B cell (primary cell): ENCODE measurements around the gene GAREM2. TPM values are rescaled to one million over a fixed set of nuclear protein-coding genes. Genes with fewer than 3 reads are reported as not detected.

Experiments
- ATAC-seq: fragments of 200-7000 bp; cut with Tn5 transposase; one replicate; pipeline ENCODE4 v1.10.0; 2021; ENCODE audit warnings: low read depth, mild to moderate bottlenecking, moderate number of reproducible peaks, moderate library complexity
- CTCF ChIA-PET: fragments of 350-600 bp; sonication (Branson Sonifier 250); formaldehyde crosslinking; loops from one replicate; lab custom pipeline; 2021; ENCODE audit warnings: antibody characterized with exemption, inconsistent platforms; lab: Charles Lee
- POLR2A ChIA-PET: fragments of 350-600 bp; sonication (Branson Sonifier 250); formaldehyde crosslinking; loops from one replicate; lab custom pipeline; 2021; ENCODE audit warnings: antibody characterized with exemption; lab: Charles Lee
- DNase-seq: peaks from one replicate; pipeline ENCODE4 v3.0.0; 2013
- H2AFZ ChIP-seq: 2 replicates; pipeline ENCODE4 v1.6.1; 2012; ENCODE audit warnings: mild to moderate bottlenecking, low read depth, low read length; ENCODE audit not compliant: insufficient read depth, poor library complexity, severe bottlenecking
- H3K27ac ChIP-seq, 2 donors: 1 replicate in 1 of 2; 2 replicates in 1 of 2; pipeline ENCODE4 v1.5.1; 2012 to 2013; ENCODE audit warnings: low read length in 2 of 2, mild to moderate bottlenecking in 2 of 2, moderate library complexity in 1 of 2
- H3K27me3 ChIP-seq, 4 experiments: fragments of 200-600 bp in 1 of 4; sonication (generic) in 1 of 4; replicated peaks in 1 of 4; 1 replicate in 2 of 4; 2 replicates in 2 of 4; pipeline versions ENCODE4 v1.6.1 to v1.7.0; 2013 to 2016; ENCODE audit warnings: low read length in 3 of 4, mild to moderate bottlenecking in 2 of 4, mixed read lengths in 1 of 4, moderate library complexity in 1 of 4; ENCODE audit not compliant: insufficient read depth in 4 of 4, control insufficient read depth in 3 of 4; ENCODE audit errors: control extremely low read depth in 1 of 4
- H3K36me3 ChIP-seq, 2 experiments: replicated peaks in 1 of 2; 1 replicate in 1 of 2; 2 replicates in 1 of 2; pipeline versions ENCODE4 v1.6.1 to v1.7.1; 2013; ENCODE audit warnings: low read length in 1 of 2; ENCODE audit not compliant: insufficient read depth in 2 of 2, control insufficient read depth in 1 of 2; ENCODE audit errors: control extremely low read depth in 1 of 2, extremely low read depth in 1 of 2
- H3K4me1 ChIP-seq, 2 donors: fragments of 200-600 bp in 1 of 2; sonication (generic) in 1 of 2; 1 replicate in 1 of 2; 2 replicates in 1 of 2; pipeline versions ENCODE4 v1.5.1 to v1.6.1; 2013 to 2017; ENCODE audit warnings: low read length in 2 of 2; ENCODE audit not compliant: control insufficient read depth in 2 of 2, insufficient read depth in 2 of 2
- H3K4me2 ChIP-seq: replicated peaks from 2 replicates; pipeline ENCODE3; 2012; ENCODE audit warnings: mild to moderate bottlenecking, low read depth, low read length; ENCODE audit not compliant: poor library complexity, severe bottlenecking
- H3K4me3 ChIP-seq, 5 experiments: fragments of 200-600 bp in 1 of 5; sonication (generic) in 1 of 5; 1 replicate in 3 of 5; 2 replicates in 2 of 5; pipeline versions ENCODE4 v1.5.1 to v1.7.0; 2011 to 2016; ENCODE audit warnings: low read length in 4 of 5, mild to moderate bottlenecking in 4 of 5, low read depth in 2 of 5, control low read depth in 1 of 5, moderate library complexity in 1 of 5; ENCODE audit not compliant: insufficient read depth in 1 of 5; ENCODE audit errors: control extremely low read depth in 1 of 5, extremely low read depth in 1 of 5
- H3K79me2 ChIP-seq: fragments of 200-600 bp; sonication (generic); one replicate; pipeline ENCODE4 v1.6.0; 2016; ENCODE audit warnings: low read length; ENCODE audit not compliant: control insufficient read depth, insufficient read depth
- H3K9ac ChIP-seq: fragments of 200-600 bp; sonication (generic); 2 replicates; pipeline ENCODE4 v1.6.1; 2017; ENCODE audit warnings: mild to moderate bottlenecking, low read length, moderate library complexity
- H3K9me3 ChIP-seq, 3 donors: one replicate each; pipeline versions ENCODE4 v1.6.1 to v1.7.1; 2013; ENCODE audit warnings: low read length in 2 of 3; ENCODE audit not compliant: control insufficient read depth in 2 of 3, insufficient read depth in 1 of 3; ENCODE audit errors: control extremely low read depth in 1 of 3
- H4K20me1 ChIP-seq: 2 replicates; pipeline ENCODE4 v1.6.0; 2012; ENCODE audit warnings: mild to moderate bottlenecking, low read length; ENCODE audit not compliant: insufficient read depth, control insufficient read depth, poor library complexity, severe bottlenecking
- H3K27ac Mint-ChIP-seq: one replicate; pipeline ENCODE4 v1.8.0; 2021; ENCODE audit warnings: mixed read lengths
- H3K27me3 Mint-ChIP-seq: one replicate; pipeline ENCODE4 v1.8.0; 2021; ENCODE audit warnings: mixed read lengths
- H3K4me1 Mint-ChIP-seq: one replicate; pipeline ENCODE4 v1.8.0; 2021; ENCODE audit warnings: mixed read lengths
- H3K4me3 Mint-ChIP-seq: one replicate; pipeline ENCODE4 v1.8.0; 2021; ENCODE audit warnings: mixed read lengths
- H3K9me3 Mint-ChIP-seq: one replicate; pipeline ENCODE4 v1.8.0; 2022; ENCODE audit warnings: mixed read lengths; ENCODE audit not compliant: insufficient read depth
- EZH2 ChIP-seq: IDR thresholded peaks from 2 replicates; pipeline ENCODE4 v1.6.1; 2012; ENCODE audit warnings: borderline replicate concordance, low read depth, mild to moderate bottlenecking, moderate library complexity, low read length; ENCODE audit not compliant: insufficient read depth, poor library complexity, severe bottlenecking
- WGBS: methylation state at CpG from one replicate; pipeline ENCODE4 v1.1.5; 2013; ENCODE audit warnings: missing lambda C conversion rate; ENCODE audit not compliant: insufficient coverage; 5-methylcytosine and 5-hydroxymethylcytosine counted together
- intact Hi-C: fragments of 100-400 bp; cut with micrococcal nuclease; formaldehyde crosslinking; loops from one replicate; pipeline ENCODE4 v1.10.0; 2022
- polyA plus RNA-seq: library from polyadenylated mRNA; depleted of rRNA; stranded (reverse); fragments of >200 nt; gene quantifications from 2 replicates; pipeline ENCODE4 v1.2.3, GENCODE V29; 2012
- total RNA-seq, 2 donors: library from RNA; stranded (reverse); fragments of 120-200 nt in 1 of 2; gene quantifications; 1 replicate in 1 of 2; 2 replicates in 1 of 2; pipeline versions ENCODE4 v1.2.3 to v1.2.4, GENCODE V29; 2013 to 2022
- TF ChIP-seq, protein P1 (sequence below): fragments of 200-600 bp; IDR thresholded peaks from one replicate; pipeline ENCODE4 v1.8.0; 2022; ENCODE audit warnings: antibody characterized with exemption, mild to moderate bottlenecking

The GAREM2 gene
- total and polyA plus RNA-seq, 2 donors (not counting 1 experiment from before 2014, with no cell fraction given), result 0.27 to 1.7 TPM

DNA sequence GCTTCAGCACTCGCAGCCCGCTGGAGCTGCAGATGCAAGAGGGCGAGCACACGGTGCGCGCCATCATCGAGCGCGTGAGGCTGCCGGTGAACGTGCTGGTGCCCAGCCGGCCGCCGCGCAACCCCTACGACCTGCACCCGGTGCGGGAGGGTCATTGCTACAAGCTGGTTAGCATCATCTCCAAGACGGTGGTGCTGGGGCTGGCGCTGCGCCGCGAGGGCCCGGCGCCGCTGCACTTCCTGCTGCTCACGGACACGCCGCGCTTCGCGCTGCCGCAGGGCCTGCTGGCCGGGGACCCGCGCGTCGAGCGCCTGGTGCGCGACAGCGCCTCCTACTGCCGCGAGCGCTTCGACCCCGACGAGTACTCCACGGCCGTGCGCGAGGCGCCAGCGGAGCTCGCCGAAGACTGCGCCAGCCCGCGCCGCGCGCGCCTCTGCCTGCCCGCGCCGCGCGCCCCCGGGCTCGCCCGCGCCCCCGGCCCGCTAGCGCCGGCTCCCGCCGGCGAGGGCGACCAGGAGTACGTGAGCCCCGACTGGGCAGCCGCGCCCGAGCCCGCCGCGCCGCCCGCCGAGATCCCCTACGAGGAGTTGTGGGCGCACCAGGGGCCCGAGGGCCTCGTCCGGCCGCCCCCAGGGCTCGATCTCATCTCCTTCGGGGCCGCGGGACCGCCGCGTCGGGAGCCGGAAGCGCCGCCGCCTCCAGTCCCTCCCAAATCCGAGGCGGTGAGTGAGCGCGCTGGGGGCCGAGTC lies 11.8 kb downstream of the GAREM2 start:
- H3K27ac Mint-ChIP-seq, result no peak overlapping the region
- intact Hi-C loops, result loop anchor here (5.0 kb wide), 1 partner anchor 152 kb away; the partner anchor contains the start of gene RAB10
- H3K4me2 ChIP-seq, result peak overlapping the region; percentile 97
- no peaks in the 10 kb centered on the region for H3K9me3 Mint-ChIP-seq
- POLR2A ChIA-PET, result interaction anchor here (1.0 to 1.5 kb wide), 2 partner anchors 12 to 15 kb away, joined by 3 to 5 read pairs; partner anchors contain the start of gene GAREM2
- H3K4me1 ChIP-seq, result peaks cover 8 to 13% of the 10 kb centered on the region in 2 donors
- CTCF ChIA-PET, result interaction anchor here (0.7 to 2.3 kb wide), 14 partner anchors 10 to 538 kb away, joined by 3 to 9 read pairs (median 4); partner anchors contain the start of genes GAREM2, HADHA and HADHB
- TF ChIP-seq, protein P1, sequence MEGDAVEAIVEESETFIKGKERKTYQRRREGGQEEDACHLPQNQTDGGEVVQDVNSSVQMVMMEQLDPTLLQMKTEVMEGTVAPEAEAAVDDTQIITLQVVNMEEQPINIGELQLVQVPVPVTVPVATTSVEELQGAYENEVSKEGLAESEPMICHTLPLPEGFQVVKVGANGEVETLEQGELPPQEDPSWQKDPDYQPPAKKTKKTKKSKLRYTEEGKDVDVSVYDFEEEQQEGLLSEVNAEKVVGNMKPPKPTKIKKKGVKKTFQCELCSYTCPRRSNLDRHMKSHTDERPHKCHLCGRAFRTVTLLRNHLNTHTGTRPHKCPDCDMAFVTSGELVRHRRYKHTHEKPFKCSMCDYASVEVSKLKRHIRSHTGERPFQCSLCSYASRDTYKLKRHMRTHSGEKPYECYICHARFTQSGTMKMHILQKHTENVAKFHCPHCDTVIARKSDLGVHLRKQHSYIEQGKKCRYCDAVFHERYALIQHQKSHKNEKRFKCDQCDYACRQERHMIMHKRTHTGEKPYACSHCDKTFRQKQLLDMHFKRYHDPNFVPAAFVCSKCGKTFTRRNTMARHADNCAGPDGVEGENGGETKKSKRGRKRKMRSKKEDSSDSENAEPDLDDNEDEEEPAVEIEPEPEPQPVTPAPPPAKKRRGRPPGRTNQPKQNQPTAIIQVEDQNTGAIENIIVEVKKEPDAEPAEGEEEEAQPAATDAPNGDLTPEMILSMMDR, result peak; percentile 68
- TF ChIP-seq EZH2, result no peak
- peak; percentile 91 for DNase-seq
- 2% methylated on average over 114 of the region's 114 CpGs for WGBS
- H3K4me1 Mint-ChIP-seq, result peaks cover 19% of the 10 kb centered on the region
- H4K20me1 ChIP-seq, result no peaks in the 10 kb centered on the region
- no peaks in the 10 kb centered on the region for H3K79me2 ChIP-seq
- peak overlapping the region; percentile 87 for H3K4me3 Mint-ChIP-seq
- H3K9ac ChIP-seq, result peak overlapping the region; percentile 67
- H3K27me3 ChIP-seq, result peaks cover 0 to 20% (median 3%) of the 10 kb centered on the region in 4 experiments
- H3K4me3 ChIP-seq, result peak overlapping the region in 4 of 5 experiments; percentile 46 to 69 (median 55)
- no peaks in the 10 kb centered on the region for H3K36me3 ChIP-seq
- H3K27me3 Mint-ChIP-seq, result peaks cover 13% of the 10 kb centered on the region
- peak overlapping the region; percentile 91 for H2AFZ ChIP-seq
- peak; percentile 98 for ATAC-seq
- H3K27ac ChIP-seq, result no peak overlapping the region
- H3K9me3 ChIP-seq, result peaks cover 0 to 3% (median 0%) of the 10 kb centered on the region in 3 donors
